ENCODE measurements around the gene ITPA.

Gene ITPA

GRCh38 chr20:3231116-3231515 lies 21.8 kb downstream of the ITPA start:
- CTCF ChIA-PET: no interaction called here

DNA sequence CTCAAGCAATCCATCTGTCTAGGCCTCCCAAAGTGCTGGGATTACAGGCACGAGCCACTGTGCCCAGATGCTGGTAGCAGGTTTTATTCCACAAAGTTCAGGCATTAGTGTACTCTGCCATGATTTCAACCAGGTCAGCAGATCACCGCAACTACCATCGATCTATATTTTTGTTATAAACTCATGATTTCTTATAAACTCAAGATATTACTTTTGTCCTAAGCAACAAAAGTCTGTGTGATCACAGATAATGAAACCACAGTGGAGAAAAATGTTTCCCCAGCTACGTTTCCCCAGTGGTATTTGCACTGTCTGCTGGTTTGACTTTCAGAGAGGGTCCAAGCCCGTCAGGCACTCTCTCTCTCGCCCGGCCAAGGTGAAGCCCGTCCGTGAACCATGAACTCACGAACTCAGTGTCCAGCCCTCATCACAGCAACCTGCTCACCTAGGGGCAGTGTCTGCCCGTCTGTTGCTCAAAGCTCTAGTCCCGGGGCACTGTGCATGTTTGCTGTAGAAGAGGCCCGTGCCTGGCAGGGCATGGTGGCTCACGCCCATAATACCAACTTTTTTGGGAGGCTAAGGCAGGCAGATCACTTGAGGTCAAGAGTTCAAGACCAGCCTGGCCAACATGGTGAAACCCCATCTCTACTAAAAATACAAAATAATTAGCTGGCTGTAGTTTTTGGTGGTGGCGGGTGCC lies 22.7 kb downstream of the ITPA start:
- ChIA-PET POLR2A (no interaction called here), CTCF (interaction anchor here (0.9 to 1.4 kb wide), 3 partner anchors 10 to 17 kb away, joined by 3 to 4 read pairs (median 3); no protein-coding TSS in a partner anchor)
- TF ChIP-seq CTCF (IDR thresholded peaks at IDR 0.05; ENCODE audit: insufficient read depth, low read length, missing control alignments): no peak
- H3K4me3 ChIP-seq (ENCODE audit: low read depth, low read length): no peak overlapping the region
- no peak for DNase-seq (ENCODE audit: low read depth, low spot score)

More at GRCh38 chr20:3231116-3231515, 21.8 kb downstream of the ITPA start:
- H3K4me3 ChIP-seq (ENCODE audit: low read depth, low read length): no peak overlapping the region
- TF ChIP-seq CTCF (IDR thresholded peaks at IDR 0.05; ENCODE audit: insufficient read depth, low read length, missing control alignments): no peak
- DNase-seq (ENCODE audit: low read depth, low spot score): no peak
- POLR2A ChIA-PET: interaction anchor here (0.6 kb wide), 1 partner anchor 12 kb away, joined by 3 read pairs; no protein-coding TSS in a partner anchor

- DNase-seq (ENCODE audit: low read depth, low spot score): no peak
- H3K4me3 ChIP-seq (ENCODE audit: low read depth, low read length): no peak overlapping the region
- POLR2A ChIA-PET: no interaction called here
- no peak for TF ChIP-seq CTCF (IDR thresholded peaks at IDR 0.05; ENCODE audit: insufficient read depth, low read length, missing control alignments)
- CTCF ChIA-PET: interaction anchor here (0.6 to 1.4 kb wide), 4 partner anchors 11 to 16 kb away, joined by 3 to 4 read pairs (median 3); no protein-coding TSS in a partner anchor
Observed at GRCh38 chr20:3233131-3233990, 24.1 kb downstream of the ITPA start.

DNA sequence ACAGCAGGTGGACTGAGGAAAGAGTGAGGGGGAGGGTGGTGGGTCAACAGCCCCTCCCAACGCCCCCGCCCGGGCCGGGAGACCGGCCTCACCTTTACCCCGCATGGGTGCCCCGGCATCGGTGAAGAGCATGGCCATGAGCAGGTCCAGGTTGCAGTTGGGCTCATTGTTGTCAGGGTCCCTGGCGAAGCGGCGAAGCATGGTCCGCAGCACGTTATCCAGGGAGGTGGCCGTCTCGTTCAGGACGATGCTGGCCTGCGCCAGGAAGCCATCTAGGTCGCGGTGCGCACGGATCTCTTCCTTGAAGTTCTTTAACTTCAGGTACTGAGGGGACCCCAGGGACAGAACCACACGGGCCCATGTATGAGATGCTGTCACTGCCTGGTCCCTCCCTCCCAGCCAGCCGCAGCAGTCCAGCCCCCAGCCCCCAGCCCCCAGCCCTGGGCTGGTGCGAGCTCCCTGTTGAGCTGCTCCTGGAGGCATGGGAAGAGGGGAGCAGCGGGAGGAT lies 24.7 kb downstream of the ITPA start:
- H3K4me3 ChIP-seq (ENCODE audit: low read depth, low read length): no peak overlapping the region
- DNase-seq (ENCODE audit: low read depth, low spot score): no peak
- ChIA-PET POLR2A (no interaction called here), CTCF (interaction anchor here (0.6 kb wide), 1 partner anchor 13 kb away, joined by 3 read pairs; no protein-coding TSS in a partner anchor)
- TF ChIP-seq CTCF (IDR thresholded peaks at IDR 0.05; ENCODE audit: insufficient read depth, low read length, missing control alignments): no peak

DNA sequence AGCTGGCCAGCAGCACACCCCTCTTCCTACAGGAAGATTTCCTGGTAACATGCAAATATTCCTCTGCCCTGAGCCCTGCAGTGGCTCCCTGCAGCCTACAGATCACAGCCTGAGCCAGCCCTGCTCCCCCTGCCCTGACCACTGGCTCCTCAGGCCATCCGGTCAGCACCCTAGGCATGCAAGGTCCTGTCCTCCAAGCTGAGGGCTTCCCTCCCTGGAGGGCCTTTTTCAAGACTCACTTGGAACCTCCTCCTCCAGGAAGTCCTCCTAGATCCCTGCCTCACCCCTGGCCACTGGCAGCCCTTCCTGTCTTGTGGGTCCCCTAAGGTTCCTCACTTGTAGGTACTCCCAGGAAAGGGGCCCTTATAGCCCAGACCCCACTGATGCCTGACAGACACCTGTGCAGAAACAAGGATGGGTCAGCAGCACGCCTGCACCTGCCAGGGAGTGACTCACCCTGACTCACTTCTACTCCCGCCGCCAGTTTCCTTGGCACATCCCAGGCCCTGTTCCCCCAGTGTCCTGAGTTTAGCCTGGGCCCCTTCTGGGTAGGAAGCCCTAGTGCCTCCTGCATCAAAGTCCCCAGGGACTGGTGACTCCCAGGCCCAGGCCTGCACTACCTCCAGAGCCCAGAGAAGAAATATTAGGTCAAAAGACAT lies 26.5 kb downstream of the ITPA start:
- ChIA-PET POLR2A (no interaction called here), CTCF (interaction anchor here (1.5 to 1.9 kb wide), 2 partner anchors 15 to 17 kb away, joined by 7 to 9 read pairs; no protein-coding TSS in a partner anchor)
- no peak overlapping the region for H3K4me3 ChIP-seq (ENCODE audit: low read depth, low read length)
- no peak for DNase-seq (ENCODE audit: low read depth, low spot score)
- TF ChIP-seq CTCF (IDR thresholded peaks at IDR 0.05; ENCODE audit: insufficient read depth, low read length, missing control alignments): no peak
